Activated CD8-positive, alpha-beta memory T cell treated with anti-CD3 and anti-CD28 coated beads, Interleukin-2, amount 50 U/mL, for 24 hours (primary cell): ENCODE data around the gene SHROOM3.
"Not testable (repeated sequence)": the region's sequence is repeated elsewhere in the genome, so short reads cannot be mapped to it uniquely, and the experiment has no call there.

Experiments
- DNase-seq: peaks from one replicate; pipeline ENCODE4 v3.0.0-alpha.2; 2020; ENCODE audit errors: extremely low read depth

Gene SHROOM3

DNA sequence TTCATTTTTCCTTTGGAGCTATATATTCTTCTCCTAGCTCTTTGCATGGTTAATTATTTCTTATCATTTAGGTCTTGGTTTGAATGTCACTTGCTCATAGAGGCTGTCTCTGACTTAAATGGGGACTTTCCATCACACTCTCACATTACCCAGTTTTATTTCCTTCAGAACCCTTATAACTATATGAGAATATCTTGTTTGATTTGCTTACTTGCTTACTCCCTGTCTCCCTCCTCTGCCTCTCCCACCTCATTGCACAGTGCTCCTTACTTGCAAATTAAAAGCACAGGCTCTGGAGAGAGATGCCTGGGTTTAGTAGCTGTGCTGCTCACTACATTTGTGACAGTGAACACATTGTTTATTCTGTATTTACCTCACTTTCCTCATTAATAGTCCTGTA lies 288.3 kb downstream of the SHROOM3 start:
- no peak for DNase-seq

GRCh38 chr4:76723924-76724323 lies 288.9 kb downstream of the SHROOM3 start:
- no peak for DNase-seq

- DNase-seq = no peak
These were observed 290.0 kb downstream of the SHROOM3 start for GRCh38 chr4:76725039-76725438.

DNA sequence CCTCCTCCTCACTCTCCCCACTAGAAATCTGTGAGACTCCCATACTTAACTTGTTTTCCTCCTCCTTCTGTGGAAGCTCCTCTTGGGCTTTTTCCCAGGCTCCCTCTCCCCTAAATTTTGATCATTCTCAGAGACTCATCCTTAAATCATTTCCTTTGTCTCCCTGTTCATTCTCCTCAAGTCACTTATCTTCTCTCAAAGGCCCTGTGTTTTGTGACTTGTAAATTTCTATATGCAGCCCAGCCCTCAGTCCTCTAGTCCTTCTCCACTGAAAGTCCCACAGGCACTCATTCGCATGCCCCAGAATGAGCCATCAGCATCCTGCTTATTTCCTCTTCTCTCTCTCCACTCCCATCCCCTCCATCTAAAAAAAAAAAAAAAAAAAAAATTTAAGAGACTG lies 291.1 kb downstream of the SHROOM3 start:
- no peak for DNase-seq

DNA sequence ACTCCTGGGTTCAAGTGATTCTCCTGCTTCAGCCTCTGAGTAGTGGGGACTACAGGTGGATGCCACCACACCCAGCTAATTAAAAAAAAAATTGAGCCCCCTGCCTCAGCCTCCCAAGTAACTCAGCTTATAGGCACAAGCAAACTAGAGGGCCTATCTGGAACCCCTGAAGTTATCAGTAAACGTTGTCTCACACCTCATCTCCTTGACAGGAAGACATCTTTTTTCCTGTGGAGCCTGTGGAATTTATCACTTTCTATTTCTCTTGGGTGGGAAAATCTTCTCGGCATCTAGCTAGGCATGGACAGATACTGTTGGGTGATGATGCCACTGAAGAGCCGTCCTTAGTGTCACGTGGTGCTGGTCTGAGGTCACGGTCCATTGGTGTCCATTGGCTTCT lies 291.6 kb downstream of the SHROOM3 start:
- no peak for DNase-seq

DNA sequence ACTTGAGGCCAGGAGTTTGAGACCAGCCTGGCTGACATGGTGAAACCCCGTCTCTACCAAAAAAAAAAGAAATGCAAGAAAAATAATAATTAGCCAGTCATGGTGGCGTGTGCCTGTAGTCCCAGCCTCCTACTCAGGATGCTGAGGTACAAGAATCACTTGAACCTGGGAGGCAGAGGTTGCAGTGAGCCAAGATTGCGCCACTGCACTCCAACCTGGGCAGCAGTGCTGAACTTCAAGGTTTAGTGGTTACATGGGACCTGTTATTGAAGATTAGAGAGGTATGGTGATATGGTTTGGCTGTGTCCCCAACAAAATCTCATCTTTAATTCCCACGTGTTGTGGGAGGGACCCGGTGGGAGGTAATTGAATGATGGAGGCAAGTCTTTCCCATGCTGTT lies 292.9 kb downstream of the SHROOM3 start:
- not testable (repeated sequence) for DNase-seq

DNA sequence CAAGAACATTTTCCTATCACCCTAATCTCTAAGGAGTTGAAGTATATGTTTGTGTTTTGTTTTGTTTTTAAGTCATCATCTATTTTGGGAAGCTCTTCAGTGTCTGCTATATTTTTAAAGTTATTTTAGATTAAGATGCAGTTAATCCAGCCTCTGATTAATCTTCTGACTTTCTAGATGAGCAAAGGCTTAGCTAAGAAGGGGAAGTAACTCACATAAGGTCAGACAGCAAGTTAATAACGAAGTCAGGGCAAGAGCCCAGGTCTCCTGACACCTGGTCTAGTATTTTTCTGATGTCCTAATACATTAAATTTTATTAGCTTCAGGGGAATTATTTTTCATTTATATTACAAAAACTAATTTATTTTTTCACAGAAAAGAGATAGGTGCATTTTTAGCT lies 294.4 kb downstream of the SHROOM3 start:
- DNase-seq = no peak

- DNase-seq = no peak
These were observed 295.0 kb downstream of the SHROOM3 start for GRCh38 chr4:76729980-76730379.

DNA sequence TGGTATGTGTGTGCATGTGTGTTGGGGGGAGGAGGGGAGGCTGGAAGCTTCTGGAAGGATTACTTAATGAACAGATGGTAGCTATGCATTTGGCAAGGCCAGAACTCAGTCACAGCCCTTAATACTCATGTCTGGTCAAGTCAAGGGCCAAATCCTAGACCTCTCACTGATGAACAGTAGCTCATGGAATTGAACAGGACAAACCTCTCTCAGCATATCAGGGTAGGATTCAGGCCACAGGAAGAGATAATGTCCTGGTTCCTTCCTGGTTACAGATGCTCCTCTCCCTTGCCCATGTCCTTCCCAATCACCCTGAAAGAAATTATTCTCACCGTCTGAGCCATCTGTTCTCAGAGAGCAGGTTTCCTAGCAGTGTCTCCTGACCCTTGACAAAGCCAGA lies 297.2 kb downstream of the SHROOM3 start:
- DNase-seq = no peak

DNA sequence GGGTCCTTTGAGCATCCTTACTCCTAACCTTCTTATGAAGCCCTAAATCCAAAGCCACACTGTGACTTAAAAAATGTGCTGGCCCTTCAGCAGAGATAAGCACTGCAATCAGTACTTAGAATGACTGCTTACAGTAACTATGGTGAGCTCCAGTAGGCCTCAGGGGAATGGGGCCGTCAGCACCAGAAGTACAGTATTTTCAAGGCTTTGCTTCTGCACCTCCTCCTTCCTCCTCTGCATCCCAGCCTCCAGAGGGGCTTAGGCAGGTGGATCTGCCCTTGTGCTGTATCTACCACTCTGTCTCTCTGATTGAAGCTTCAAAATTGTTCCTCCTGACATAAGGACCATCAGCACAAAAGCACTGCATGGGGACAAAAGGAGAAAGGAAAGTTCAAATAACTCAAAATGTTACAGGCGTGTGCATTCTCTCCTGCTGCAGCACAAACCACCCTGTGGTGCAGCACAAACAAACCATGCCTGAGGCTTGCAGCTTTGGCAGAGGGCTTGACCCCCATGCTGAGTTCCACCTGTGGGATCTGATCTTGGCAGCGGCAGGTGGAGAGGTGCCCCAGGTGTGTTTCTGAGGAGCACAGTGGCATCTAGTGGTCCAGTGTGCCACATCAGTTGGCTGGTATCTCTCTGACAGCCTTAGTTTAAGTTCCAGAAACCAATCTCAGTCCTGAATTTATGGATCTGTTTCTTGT lies 298.2 kb downstream of the SHROOM3 start:
- DNase-seq = no peak

GRCh38 chr4:76736414-76736813 lies 301.4 kb downstream of the SHROOM3 start:
- DNase-seq = no peak

DNA sequence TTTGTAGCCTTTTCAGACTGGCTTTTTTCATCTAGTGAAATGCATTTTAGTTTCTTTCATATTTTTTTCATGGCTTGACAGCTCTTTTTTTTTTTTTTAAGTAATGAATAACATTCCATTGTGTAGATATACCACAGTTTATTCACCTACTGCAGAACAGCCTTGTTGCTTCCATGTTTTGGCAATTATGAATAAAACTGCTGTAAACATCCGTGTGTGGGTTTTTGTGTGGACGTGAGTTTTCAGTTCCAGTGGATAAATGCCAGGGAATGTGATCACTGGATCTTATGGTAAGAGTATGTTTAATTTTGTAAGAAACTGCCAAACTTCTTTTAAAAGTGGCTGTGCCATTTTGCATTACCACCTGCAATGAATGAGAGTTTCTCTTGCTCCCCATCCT lies 302.2 kb downstream of the SHROOM3 start:
- DNase-seq = no peak

DNA sequence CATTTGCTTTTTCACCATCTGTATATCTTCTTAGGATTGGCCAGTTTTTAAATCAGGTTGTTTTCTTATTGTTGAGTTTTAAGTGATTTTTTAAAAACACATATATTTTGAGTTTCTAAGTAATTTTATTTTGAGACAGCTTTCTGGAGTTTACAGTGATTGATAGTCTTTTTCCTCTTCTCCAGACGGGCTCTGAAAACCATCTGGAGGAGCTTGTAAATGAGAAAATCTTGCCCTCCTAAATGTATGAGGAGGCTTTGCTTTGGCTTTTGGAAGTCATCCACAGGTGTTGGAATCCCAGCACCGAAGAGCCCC lies 302.7 kb downstream of the SHROOM3 start:
- no peak for DNase-seq

GRCh38 chr4:76738086-76738931 lies 303.3 kb downstream of the SHROOM3 start:
- DNase-seq = no peak

- DNase-seq = no peak
These were observed 305.2 kb downstream of the SHROOM3 start for GRCh38 chr4:76740192-76740591.

GRCh38 chr4:76740866-76741662 lies 306.0 kb downstream of the SHROOM3 start:
- no peak for DNase-seq

DNA sequence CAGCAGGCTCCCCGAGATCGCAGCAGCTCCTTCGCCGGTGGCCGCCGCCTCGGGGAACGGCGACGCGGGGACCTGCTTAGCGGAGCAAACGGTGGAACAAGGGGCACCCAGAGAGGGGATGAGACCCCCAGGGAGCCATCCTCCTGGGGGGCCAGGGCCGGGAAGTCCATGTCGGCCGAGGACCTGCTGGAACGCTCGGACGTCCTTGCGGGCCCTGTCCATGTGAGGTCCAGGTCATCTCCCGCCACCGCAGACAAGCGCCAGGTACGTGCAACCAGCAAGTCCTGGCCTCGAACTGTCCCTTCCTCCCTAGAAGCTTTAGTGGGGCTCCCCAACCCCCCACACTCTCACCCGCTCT lies 306.6 kb downstream of the SHROOM3 start:
- DNase-seq = no peak

DNA sequence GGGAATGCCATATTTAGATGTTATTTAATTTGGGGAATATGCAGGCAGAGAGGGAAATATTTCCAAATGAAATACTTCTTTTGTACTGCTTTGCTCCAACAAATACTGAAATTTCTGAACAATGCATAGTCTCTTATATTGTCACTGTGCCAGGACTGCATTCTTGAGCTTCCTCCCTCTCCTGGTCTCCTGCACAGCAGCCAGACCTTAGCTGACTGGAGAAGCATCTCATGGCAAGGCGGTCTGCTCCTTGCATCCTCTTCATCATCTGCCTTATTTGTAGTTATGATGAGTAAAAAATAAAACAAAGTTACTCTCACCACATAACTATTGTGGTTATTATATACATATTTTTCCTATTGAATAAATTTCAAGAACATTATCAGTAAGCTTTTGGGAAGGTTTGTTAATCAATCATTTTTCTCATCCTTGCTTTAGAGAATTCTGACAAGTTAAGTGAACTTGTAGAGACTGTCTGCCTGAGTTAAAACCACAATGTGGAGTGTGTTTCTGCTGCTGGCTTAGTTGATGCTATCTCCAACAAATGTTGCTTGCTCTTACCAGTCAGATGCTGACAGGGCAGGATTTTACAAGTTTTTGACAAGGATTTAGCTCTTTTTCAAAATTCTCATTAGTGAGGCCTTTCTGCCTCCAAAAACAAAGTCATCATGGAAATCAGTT lies 309.4 kb downstream of the SHROOM3 start:
- DNase-seq = no peak

GRCh38 chr4:76745240-76745639 lies 310.2 kb downstream of the SHROOM3 start:
- no peak for DNase-seq

DNA sequence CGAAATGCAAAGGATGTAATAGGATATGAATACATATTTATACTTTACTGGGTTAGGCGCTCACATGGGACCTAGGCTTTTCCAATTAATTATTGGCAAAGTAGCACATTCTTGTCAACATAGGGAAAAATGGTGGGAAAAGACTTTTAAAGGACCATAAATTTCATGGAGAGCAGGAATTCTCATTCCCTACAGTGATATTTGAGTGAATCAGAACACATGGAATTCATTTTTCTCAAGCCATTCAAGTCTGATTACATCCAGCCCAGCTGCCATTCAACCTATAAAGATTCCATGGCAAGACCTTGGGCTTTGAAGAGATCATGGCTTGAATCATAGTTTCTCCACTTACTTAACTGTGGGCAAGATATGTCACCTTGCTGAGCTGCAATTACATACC lies 312.5 kb downstream of the SHROOM3 start:
- DNase-seq = no peak

DNA sequence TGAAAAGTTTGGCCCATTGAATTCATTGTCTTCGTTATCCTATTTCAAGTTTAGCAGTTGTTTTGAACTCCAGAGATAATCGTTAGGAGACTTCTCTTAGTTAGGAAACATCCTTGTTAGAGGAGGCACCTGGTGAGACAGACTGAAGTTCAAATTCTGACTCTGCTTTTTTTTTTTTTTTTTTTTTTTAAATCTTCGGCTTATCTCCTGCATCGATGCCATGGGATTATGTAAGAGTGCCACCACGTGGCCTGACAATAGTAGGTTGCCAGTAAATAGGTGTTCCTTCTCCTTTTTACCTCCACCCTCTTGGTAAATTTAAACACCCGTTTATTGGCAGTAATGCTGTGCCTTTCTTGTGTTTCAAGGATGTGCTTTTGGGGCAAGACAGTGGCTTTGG lies 313.6 kb downstream of the SHROOM3 start:
- DNase-seq = no peak

GRCh38 chr4:76749355-76749754 lies 314.3 kb downstream of the SHROOM3 start:
- no peak for DNase-seq
